SK-N-SH treated with all-trans-retinoic acid at 6 μM for 48 hours (cell line): ENCODE results near the gene CSKMT.

Experiments
- ATAC-seq: fragments of 200-7000 bp; cut with Tn5 transposase; 3 replicates; pipeline ENCODE4 v1.9.1; 2020; ENCODE audit warnings: mild to moderate bottlenecking, moderate library complexity
- BACH2 ChIP-seq: fragments of 250-450 bp; sonication (Bioruptor Pico); IDR thresholded peaks from 2 replicates; pipeline ENCODE4 v1.9.0; 2021; ENCODE audit warnings: mild to moderate bottlenecking, borderline replicate concordance
- CREB5 ChIP-seq: fragments of 250-450 bp; sonication (Bioruptor Pico); IDR thresholded peaks from 2 replicates; pipeline ENCODE4 v1.5.1; 2020; ENCODE audit warnings: low read depth, mild to moderate bottlenecking, moderate library complexity
- CSRNP3 ChIP-seq: fragments of 250-450 bp; sonication (Bioruptor Pico); IDR thresholded peaks from 2 replicates; pipeline ENCODE4 v1.5.1; 2021; ENCODE audit warnings: mild to moderate bottlenecking, moderate library complexity
- GLIS3 ChIP-seq: fragments of 250-450 bp; sonication (Bioruptor Pico); IDR thresholded peaks from 2 replicates; pipeline ENCODE4 v1.5.0; 2020; ENCODE audit warnings: mild to moderate bottlenecking, moderate library complexity
- ISL1 ChIP-seq: fragments of 250-450 bp; sonication (Bioruptor Pico); IDR thresholded peaks from 2 replicates; pipeline ENCODE4 v2.1.2; 2022; ENCODE audit warnings: mild to moderate bottlenecking, moderate library complexity
- OSR1 ChIP-seq: fragments of 250-450 bp; sonication (Bioruptor Pico); IDR thresholded peaks from 2 replicates; pipeline ENCODE4 v1.8.0; 2022; ENCODE audit warnings: moderate library complexity, mild to moderate bottlenecking, inconsistent platforms
- PATZ1 ChIP-seq: fragments of 250-450 bp; sonication (Bioruptor Pico); IDR thresholded peaks from 2 replicates; pipeline ENCODE4 v1.8.0; 2020; ENCODE audit warnings: mild to moderate bottlenecking, moderate library complexity, borderline replicate concordance
- POU6F1 ChIP-seq: fragments of 250-450 bp; sonication (Bioruptor Pico); IDR thresholded peaks from 2 replicates; pipeline ENCODE4 v1.8.0; 2021; ENCODE audit warnings: low read depth, mild to moderate bottlenecking, moderate library complexity, borderline replicate concordance
- RARB ChIP-seq: fragments of 250-450 bp; sonication (Bioruptor Pico); IDR thresholded peaks from 2 replicates; pipeline ENCODE4 v1.8.0; 2021; ENCODE audit warnings: mild to moderate bottlenecking, moderate library complexity
- SNAI2 ChIP-seq: fragments of 250-450 bp; sonication (Bioruptor Pico); IDR thresholded peaks from 2 replicates; pipeline ENCODE4 v1.5.0; 2020; ENCODE audit warnings: mild to moderate bottlenecking, moderate library complexity
- TCF4 ChIP-seq: fragments of 250-450 bp; sonication (Bioruptor Pico); IDR thresholded peaks from 2 replicates; pipeline ENCODE4 v1.8.0; 2021; ENCODE audit warnings: mild to moderate bottlenecking, moderate library complexity, borderline replicate concordance
- TOX ChIP-seq: fragments of 250-450 bp; sonication (Bioruptor Pico); IDR thresholded peaks from 2 replicates; pipeline ENCODE4 v1.8.0; 2021; ENCODE audit warnings: mild to moderate bottlenecking, moderate library complexity, borderline replicate concordance
- ZFP3 ChIP-seq: fragments of 250-450 bp; sonication (Bioruptor Pico); IDR thresholded peaks from 2 replicates; pipeline ENCODE4 v1.5.0; 2020; ENCODE audit warnings: mild to moderate bottlenecking, moderate library complexity
- ZFP30 ChIP-seq: fragments of 450-650 bp; formaldehyde crosslinking; IDR thresholded peaks from 2 replicates; pipeline ENCODE4 v1.5.0; 2022; ENCODE audit warnings: mild to moderate bottlenecking, moderate library complexity
- ZNF565 ChIP-seq: fragments of 450-650 bp; formaldehyde crosslinking; conservative IDR thresholded peaks from 2 replicates; pipeline ENCODE4 v1.5.0; 2020; ENCODE audit warnings: low read depth, mild to moderate bottlenecking, moderate library complexity
- ZNF8 ChIP-seq: fragments of 450-650 bp; formaldehyde crosslinking; IDR thresholded peaks from 2 replicates; pipeline ENCODE4 v1.5.0; 2020; ENCODE audit warnings: mild to moderate bottlenecking, moderate library complexity

Gene CSKMT

GRCh38 chr11:62705413-62705812 lies 40.3 kb downstream of the CSKMT start:
- ATAC-seq, result peak; percentile 0
- TF ChIP-seq CSRNP3 (CRISPR knock-in tag) (no peak), ISL1 (CRISPR knock-in tag) (no peak), ZFP3 (CRISPR knock-in tag) (no peak), BACH2 (CRISPR knock-in tag) (no peak), TOX (CRISPR knock-in tag) (no peak), RARB (no peak), POU6F1 (CRISPR knock-in tag) (no peak), CREB5 (CRISPR knock-in tag) (no peak), ZNF8 (CRISPR knock-in tag) (no peak)

- TF ChIP-seq CSRNP3 (CRISPR knock-in tag), result no peak
- TF ChIP-seq ZNF565 (CRISPR knock-in tag), result peak; percentile 71; the same call in 1 of the 2 replicates
- TF ChIP-seq GLIS3 (CRISPR knock-in tag), result 0 out of 2 replicates have a peak, but pooled peaks have one; percentile 13
- no peak for TF ChIP-seq CREB5 (CRISPR knock-in tag)
- TF ChIP-seq PATZ1 (CRISPR knock-in tag), result peak; percentile 93; the same call in 1 of the 2 replicates
- no peak for TF ChIP-seq ZFP3 (CRISPR knock-in tag)
- no peak for TF ChIP-seq ZFP30 (CRISPR knock-in tag)
Measured at GRCh38 chr11:62705880-62706849, 41.1 kb downstream of the CSKMT start.

GRCh38 chr11:62706850-62707247 lies 41.7 kb downstream of the CSKMT start:
- TF ChIP-seq POU6F1 (CRISPR knock-in tag) (no peak), ZNF8 (CRISPR knock-in tag) (no peak), OSR1 (CRISPR knock-in tag) (no peak), CSRNP3 (CRISPR knock-in tag) (no peak), RARB (no peak), SNAI2 (CRISPR knock-in tag) (no peak), TCF4 (CRISPR knock-in tag) (no peak)
- no peak for ATAC-seq

More at GRCh38 chr11:62705880-62706849, 41.1 kb downstream of the CSKMT start:
- peak; percentile 86 for ATAC-seq
